ENCODE measurements around the gene PDGFB. TPM values are rescaled to one million over a fixed set of nuclear protein-coding genes. Genes with fewer than 3 reads are reported as not detected.
A peak's percentile ranks its signal among the peaks of the same experiment; 100 is the strongest.

The PDGFB gene
- total and polyA plus RNA-seq, 9 of the 15 experiments (the other 6 are each of a cell fraction or from before 2014, with no cell fraction given) = 0.07 to 4.0 (median 0.48) TPM; not detected in 1

GRCh38 chr22:39182478-39183030 lies 62.2 kb downstream of the PDGFB start:
- Histone ChIP-seq H3K27me3 (ENCODE audit: control insufficient read depth in 2 of 2, insufficient read depth in 2 of 2, low read length in 2 of 2) (no peaks in the 10 kb centered on the region), H3K9me3 (replicated peaks; ENCODE audit: control insufficient read depth, insufficient read depth, low read depth, low read length) (no peaks in the 10 kb centered on the region), H3K79me2 (ENCODE audit: control insufficient read depth, insufficient read depth, low read length) (no peaks in the 10 kb centered on the region), H3K27ac (ENCODE audit: extremely low read depth, low read depth, low read length) (no peak overlapping the region), H2AFZ (ENCODE audit: low read depth, low read length) (no peak overlapping the region), H3K4me1 (replicated peaks in 1 of 2; ENCODE audit: control insufficient read depth in 2 of 2, insufficient read depth in 2 of 2, low read length in 2 of 2) (peaks cover 5 to 34% of the 10 kb centered on the region in 2 experiments; a peak in 3 of 5 replicates), H3K4me2 (ENCODE audit: insufficient read depth, low read length) (no peak overlapping the region), H3K4me3 (no peak overlapping the region), H3K36me3 (ENCODE audit: control insufficient read depth, insufficient read depth, low read length) (no peaks in the 10 kb centered on the region), H3K9ac (ENCODE audit: insufficient read depth in 1 of 2, low read depth in 2 of 2, low read length in 2 of 2) (no peak overlapping the region), H4K20me1 (replicated peaks; ENCODE audit: control insufficient read depth, insufficient read depth, low read length) (no peaks in the 10 kb centered on the region), H3K9me1 (ENCODE audit: control insufficient read depth, insufficient read depth, low read length) (no peaks in the 10 kb centered on the region)
- BruUV-seq (replicated peaks) = no TSS peak
- intact Hi-C loops (cut with micrococcal nuclease) = no loop called here
- DNase-seq (ENCODE audit: extremely low read depth in 1 of 4, low spot score in 3 of 4) = no peak
- ChIA-PET CTCF (ENCODE audit: low intra/inter-chr PET ratio) (interaction anchor here (0.6 kb wide), 1 partner anchor 43 kb away, joined by 4 read pairs; no protein-coding TSS in a partner anchor), POLR2A (interaction anchor here (0.7 to 1.8 kb wide), 4 partner anchors 18 to 135 kb away, joined by 3 to 6 read pairs (median 4); no protein-coding TSS in a partner anchor)
- in situ Hi-C loops (cut with MboI) = no loop called here
- FAIRE-seq = no peak
- no peak for ATAC-seq
- TF ChIP-seq JUND (IDR thresholded peaks at IDR 0.05; ENCODE audit: borderline replicate concordance, low read depth, low read length) (no peak), JUND (tag; IDR thresholded peaks at IDR 0.05; ENCODE audit: borderline replicate concordance, low read depth, low read length) (no peak), MEIS2 (IDR thresholded peaks at IDR 0.05; ENCODE audit: partially characterized antibody) (no peak), BCOR (IDR thresholded peaks at IDR 0.05) (peak; percentile 33; the same call in 1 of the 2 replicates), ADNP (tag; IDR thresholded peaks at IDR 0.05) (peak; percentile 66), RBM25 (IDR thresholded peaks at IDR 0.05; ENCODE audit: low read depth, low read length, severe bottlenecking) (peak; percentile 35), MLLT1 (IDR thresholded peaks at IDR 0.05) (no peak), STAT5B (CRISPR knock-in tag; IDR thresholded peaks at IDR 0.05) (no peak), PBX2 (CRISPR knock-in tag; IDR thresholded peaks at IDR 0.05; ENCODE audit: low read depth) (no peak), PBX2 (tag; conservative IDR thresholded peaks at IDR 0.05; ENCODE audit: low read depth) (no peak), DDX20 (tag; IDR thresholded peaks at IDR 0.05; ENCODE audit: low read depth) (no peak), KLF1 (tag; IDR thresholded peaks at IDR 0.05) (no peak), TBP (optimal IDR thresholded peaks at IDR 0.05; ENCODE audit: low read depth, low read length) (no peak), KDM5B (IDR thresholded peaks at IDR 0.05; ENCODE audit: insufficient replicate concordance, low read depth, low read length) (no peak)
- WGBS (ENCODE audit: insufficient coverage, low coverage, missing lambda C conversion rate) = 64% methylated on average over 4 of the region's 6 CpGs

Measured in K562 (cell line).